Sigmoid colon (tissue), 4 donors: ENCODE results near the gene CCNYL1.

ENCODE experiments used
- EP300 ChIP-seq, 4 donors: sonication (generic); formaldehyde crosslinking; IDR thresholded peaks; one replicate each; pipeline ENCODE4 v1.6.1; 2017; ENCODE audit warnings: antibody characterized with exemption in 4 of 4
- POLR2A ChIP-seq, 2 donors: fragments of 450-650 bp; IDR thresholded peaks; one replicate each; pipeline ENCODE4 v1.6.1; 2016; ENCODE audit warnings: antibody characterized with exemption in 2 of 2, mild to moderate bottlenecking in 2 of 2, moderate library complexity in 2 of 2
- POLR2AphosphoS5 ChIP-seq, 4 donors: sonication (generic); formaldehyde crosslinking; IDR thresholded peaks; one replicate each; pipeline ENCODE4 v1.6.1; 2017; ENCODE audit warnings: antibody characterized with exemption in 4 of 4
- TF ChIP-seq, protein P1 (sequence below), 4 experiments: fragments of 450-650 bp in 3 of 4; fragments of 200-600 bp in 1 of 4; IDR thresholded peaks; one replicate each; pipeline ENCODE4 v1.5.1; 2016 to 2019; ENCODE audit warnings: antibody characterized with exemption in 4 of 4, mild to moderate bottlenecking in 3 of 4, moderate library complexity in 2 of 4

DNA sequence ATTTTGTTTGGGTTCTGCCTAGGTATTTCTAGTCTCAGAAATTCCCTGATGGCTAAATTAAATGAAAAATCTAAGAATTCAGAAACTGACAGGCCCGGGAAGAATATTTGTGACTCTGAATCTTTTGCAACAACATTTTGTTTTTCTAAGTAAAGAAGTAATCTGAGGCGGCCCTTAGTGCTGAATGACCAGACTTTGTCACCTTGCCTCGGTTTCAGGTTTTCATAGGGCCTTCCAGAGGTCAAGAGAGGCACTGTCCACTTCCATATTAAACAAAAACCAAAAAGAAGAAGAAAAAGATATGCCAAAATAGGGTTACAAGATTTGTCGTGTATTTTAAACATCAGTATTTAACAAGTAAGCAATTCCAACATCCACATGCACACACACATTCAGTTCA, 16.1 kb upstream of the CCNYL1 start:
- TF ChIP-seq POLR2A (IDR thresholded peaks at IDR 0.05), result no peak
- TF ChIP-seq, protein P1, sequence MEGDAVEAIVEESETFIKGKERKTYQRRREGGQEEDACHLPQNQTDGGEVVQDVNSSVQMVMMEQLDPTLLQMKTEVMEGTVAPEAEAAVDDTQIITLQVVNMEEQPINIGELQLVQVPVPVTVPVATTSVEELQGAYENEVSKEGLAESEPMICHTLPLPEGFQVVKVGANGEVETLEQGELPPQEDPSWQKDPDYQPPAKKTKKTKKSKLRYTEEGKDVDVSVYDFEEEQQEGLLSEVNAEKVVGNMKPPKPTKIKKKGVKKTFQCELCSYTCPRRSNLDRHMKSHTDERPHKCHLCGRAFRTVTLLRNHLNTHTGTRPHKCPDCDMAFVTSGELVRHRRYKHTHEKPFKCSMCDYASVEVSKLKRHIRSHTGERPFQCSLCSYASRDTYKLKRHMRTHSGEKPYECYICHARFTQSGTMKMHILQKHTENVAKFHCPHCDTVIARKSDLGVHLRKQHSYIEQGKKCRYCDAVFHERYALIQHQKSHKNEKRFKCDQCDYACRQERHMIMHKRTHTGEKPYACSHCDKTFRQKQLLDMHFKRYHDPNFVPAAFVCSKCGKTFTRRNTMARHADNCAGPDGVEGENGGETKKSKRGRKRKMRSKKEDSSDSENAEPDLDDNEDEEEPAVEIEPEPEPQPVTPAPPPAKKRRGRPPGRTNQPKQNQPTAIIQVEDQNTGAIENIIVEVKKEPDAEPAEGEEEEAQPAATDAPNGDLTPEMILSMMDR (IDR thresholded peaks at IDR 0.05), result no peak
- TF ChIP-seq EP300 (IDR thresholded peaks at IDR 0.05), result no peak
- TF ChIP-seq POLR2AphosphoS5 (IDR thresholded peaks at IDR 0.05), result no peak
